Endodermal cell (in vitro differentiated cells): Measurements from ENCODE around the gene IFNL1. TPM values are rescaled to one million over a fixed set of nuclear protein-coding genes. Genes with fewer than 3 reads are reported as not detected.

Source experiments
- DNase-seq: peaks from one replicate; pipeline ENCODE4 v3.0.0-alpha.2; 2017
- H3K27ac ChIP-seq: 2 replicates; pipeline ENCODE4 v1.5.1; 2013; ENCODE audit warnings: mild to moderate bottlenecking, low read depth, low read length, moderate library complexity
- H3K27me3 ChIP-seq: 2 replicates; pipeline ENCODE4 v1.6.1; 2013; ENCODE audit warnings: mild to moderate bottlenecking, low read length, moderate library complexity; ENCODE audit not compliant: insufficient read depth, control insufficient read depth, poor library complexity, severe bottlenecking
- H3K36me3 ChIP-seq: 2 replicates; pipeline ENCODE4 v1.7.0; 2013; ENCODE audit warnings: mild to moderate bottlenecking, low read length, moderate library complexity; ENCODE audit not compliant: control insufficient read depth, insufficient read depth
- H3K4me1 ChIP-seq: one replicate; pipeline ENCODE4 v1.7.0; 2013; ENCODE audit warnings: low read length; ENCODE audit not compliant: control insufficient read depth, insufficient read depth
- H3K4me3 ChIP-seq: 2 replicates; pipeline ENCODE4 v1.5.1; 2013; ENCODE audit warnings: mild to moderate bottlenecking, low read length, moderate library complexity
- H3K9ac ChIP-seq: 2 replicates; pipeline ENCODE4 v1.6.1; 2013; ENCODE audit warnings: mild to moderate bottlenecking, low read length, moderate library complexity; ENCODE audit not compliant: poor library complexity, severe bottlenecking; ENCODE audit errors: extremely low read depth
- H3K9me3 ChIP-seq: 2 replicates; pipeline ENCODE4 v1.6.1; 2013; ENCODE audit warnings: mild to moderate bottlenecking, low read length, moderate library complexity; ENCODE audit not compliant: control insufficient read depth
- H3K27ac Mint-ChIP-seq: 2 replicates; pipeline ENCODE4 v1.8.0; 2020; ENCODE audit warnings: mixed read lengths
- H3K27me3 Mint-ChIP-seq: 2 replicates; pipeline ENCODE4 v1.8.0; 2021; ENCODE audit warnings: mild to moderate bottlenecking, mixed read lengths; ENCODE audit not compliant: insufficient read depth
- H3K36me3 Mint-ChIP-seq: 2 replicates; pipeline ENCODE4 v1.8.0; 2020; ENCODE audit warnings: low read depth, mixed read lengths
- H3K4me1 Mint-ChIP-seq: 2 replicates; pipeline ENCODE4 v1.8.0; 2020; ENCODE audit warnings: mixed read lengths
- H3K4me3 Mint-ChIP-seq: 2 replicates; pipeline ENCODE4 v1.8.0; 2020; ENCODE audit warnings: mild to moderate bottlenecking, moderate library complexity, mixed read lengths
- H3K9me3 Mint-ChIP-seq: 2 replicates; pipeline ENCODE4 v1.8.0; 2020; ENCODE audit warnings: mild to moderate bottlenecking, mixed read lengths
- WGBS, 2 experiments: methylation state at CpG; one replicate each; pipeline versions ENCODE4 v1.1.5 to v1.1.7; 2013; ENCODE audit warnings: missing lambda C conversion rate in 2 of 2, mixed read lengths in 1 of 2; ENCODE audit not compliant: insufficient coverage in 1 of 2, insufficient read length in 1 of 2; 5-methylcytosine and 5-hydroxymethylcytosine counted together
- total RNA-seq, 2 donors: library from RNA; stranded (reverse); fragmentation: NEBNext Ultra II Directional in 1 of 2; extraction: Animal tissue kit (Norgen Biotek cat#: 25700) in 1 of 2; gene quantifications; 2 replicates in 1 of 2; 3 replicates in 1 of 2; pipeline ENCODE4 v1.2.1, GENCODE V29; 2021
- TF ChIP-seq, protein P1 (sequence below): fragments of 200-600 bp; sonication (generic); conservative IDR thresholded peaks from 2 replicates; pipeline ENCODE4 v1.5.0; 2021; ENCODE audit warnings: antibody characterized with exemption, mild to moderate bottlenecking

Gene IFNL1
- total RNA-seq, 2 donors from 2014 or later, result not detected

DNA sequence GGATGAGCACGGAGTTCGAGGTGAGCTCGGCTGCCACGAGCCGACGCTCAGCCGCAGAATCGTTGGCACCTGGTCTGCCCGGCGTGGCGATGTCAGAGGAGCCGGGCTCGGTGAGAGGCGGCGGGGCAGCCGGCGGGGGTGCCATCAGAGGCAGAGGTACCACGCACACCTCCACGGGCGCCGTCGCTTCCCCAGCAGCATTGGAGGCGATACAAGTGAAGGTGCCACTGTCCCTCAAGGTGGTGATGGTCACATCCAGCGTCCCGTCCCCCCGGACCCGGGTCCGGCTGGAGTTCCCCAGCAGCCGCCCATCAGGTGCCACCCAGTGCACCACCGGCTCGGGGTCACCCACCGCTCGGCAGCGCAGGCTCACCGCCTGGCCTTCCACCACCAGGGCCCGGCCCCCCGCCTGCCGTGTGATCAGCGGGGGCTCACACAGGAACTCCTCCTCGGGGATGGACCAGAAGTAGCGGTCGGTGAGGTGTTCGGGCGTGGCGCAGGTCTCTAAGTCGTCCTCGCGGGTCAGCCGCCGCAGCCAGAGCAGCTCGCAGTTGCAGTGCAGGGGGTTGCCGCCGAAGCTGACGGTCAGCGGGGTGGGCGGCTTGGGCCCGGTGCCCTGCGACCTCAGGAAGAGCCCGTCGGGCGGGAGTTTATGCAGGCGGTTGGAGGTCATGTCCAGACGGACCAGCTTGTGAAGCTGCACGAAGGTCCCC lies 18.0 kb downstream of the IFNL1 start:
- no peak overlapping the region for H3K27ac Mint-ChIP-seq
- no peak overlapping the region for H3K9ac ChIP-seq
- H3K4me1 Mint-ChIP-seq, result no peaks in the 10 kb centered on the region
- H3K4me1 ChIP-seq, result no peaks in the 10 kb centered on the region
- TF ChIP-seq, protein P1, sequence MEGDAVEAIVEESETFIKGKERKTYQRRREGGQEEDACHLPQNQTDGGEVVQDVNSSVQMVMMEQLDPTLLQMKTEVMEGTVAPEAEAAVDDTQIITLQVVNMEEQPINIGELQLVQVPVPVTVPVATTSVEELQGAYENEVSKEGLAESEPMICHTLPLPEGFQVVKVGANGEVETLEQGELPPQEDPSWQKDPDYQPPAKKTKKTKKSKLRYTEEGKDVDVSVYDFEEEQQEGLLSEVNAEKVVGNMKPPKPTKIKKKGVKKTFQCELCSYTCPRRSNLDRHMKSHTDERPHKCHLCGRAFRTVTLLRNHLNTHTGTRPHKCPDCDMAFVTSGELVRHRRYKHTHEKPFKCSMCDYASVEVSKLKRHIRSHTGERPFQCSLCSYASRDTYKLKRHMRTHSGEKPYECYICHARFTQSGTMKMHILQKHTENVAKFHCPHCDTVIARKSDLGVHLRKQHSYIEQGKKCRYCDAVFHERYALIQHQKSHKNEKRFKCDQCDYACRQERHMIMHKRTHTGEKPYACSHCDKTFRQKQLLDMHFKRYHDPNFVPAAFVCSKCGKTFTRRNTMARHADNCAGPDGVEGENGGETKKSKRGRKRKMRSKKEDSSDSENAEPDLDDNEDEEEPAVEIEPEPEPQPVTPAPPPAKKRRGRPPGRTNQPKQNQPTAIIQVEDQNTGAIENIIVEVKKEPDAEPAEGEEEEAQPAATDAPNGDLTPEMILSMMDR, result no peak
- H3K36me3 ChIP-seq, result no peaks in the 10 kb centered on the region
- no peaks in the 10 kb centered on the region for H3K9me3 Mint-ChIP-seq
- no peak for DNase-seq
- H3K9me3 ChIP-seq, result no peaks in the 10 kb centered on the region
- H3K27me3 ChIP-seq, result peaks cover 13% of the 10 kb centered on the region
- H3K27ac ChIP-seq, result no peak overlapping the region
- no peak overlapping the region for H3K4me3 ChIP-seq
- peaks cover 26% of the 10 kb centered on the region for H3K27me3 Mint-ChIP-seq
- no peak overlapping the region for H3K4me3 Mint-ChIP-seq
- 95% methylated on average over 42 to 64 of the region's 64 CpGs for WGBS, 2 experiments
- H3K36me3 Mint-ChIP-seq, result peaks cover 7% of the 10 kb centered on the region

DNA sequence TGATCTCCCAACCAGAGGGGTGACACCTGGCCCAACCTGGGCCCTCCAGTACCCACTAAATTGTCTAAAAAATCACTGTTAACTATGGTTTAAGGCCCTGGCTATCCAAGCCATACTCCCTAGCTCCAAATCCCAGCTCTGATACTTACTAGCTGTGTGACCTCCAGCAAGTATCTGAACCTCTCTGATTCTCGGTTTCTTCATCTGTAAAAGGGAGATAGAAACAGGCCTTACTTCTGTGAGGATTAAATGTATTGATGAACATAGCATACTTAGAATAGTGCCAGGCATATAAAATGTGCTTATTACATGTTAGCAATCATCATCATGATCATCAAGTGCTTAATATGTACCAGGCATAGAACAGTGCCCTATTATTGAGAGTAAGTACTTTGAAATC lies 19.7 kb downstream of the IFNL1 start:
- Histone ChIP-seq H3K4me1 (no peaks in the 10 kb centered on the region), H3K4me3 (no peak overlapping the region), H3K9ac (no peak overlapping the region), H3K27ac (no peak overlapping the region), H3K9me3 (no peaks in the 10 kb centered on the region), H3K36me3 (no peaks in the 10 kb centered on the region), H3K27me3 (peaks cover 25% of the 10 kb centered on the region)
- Mint-ChIP-seq H3K9me3 (no peaks in the 10 kb centered on the region), H3K27me3 (peaks cover 28% of the 10 kb centered on the region), H3K4me1 (no peaks in the 10 kb centered on the region), H3K4me3 (no peak overlapping the region), H3K36me3 (peaks cover 7% of the 10 kb centered on the region), H3K27ac (no peak overlapping the region)
- TF ChIP-seq, protein P1, result no peak
- DNase-seq, result no peak
- 83 to 100% methylated on average over 1 of the region's 1 CpG for WGBS, 2 experiments

DNA sequence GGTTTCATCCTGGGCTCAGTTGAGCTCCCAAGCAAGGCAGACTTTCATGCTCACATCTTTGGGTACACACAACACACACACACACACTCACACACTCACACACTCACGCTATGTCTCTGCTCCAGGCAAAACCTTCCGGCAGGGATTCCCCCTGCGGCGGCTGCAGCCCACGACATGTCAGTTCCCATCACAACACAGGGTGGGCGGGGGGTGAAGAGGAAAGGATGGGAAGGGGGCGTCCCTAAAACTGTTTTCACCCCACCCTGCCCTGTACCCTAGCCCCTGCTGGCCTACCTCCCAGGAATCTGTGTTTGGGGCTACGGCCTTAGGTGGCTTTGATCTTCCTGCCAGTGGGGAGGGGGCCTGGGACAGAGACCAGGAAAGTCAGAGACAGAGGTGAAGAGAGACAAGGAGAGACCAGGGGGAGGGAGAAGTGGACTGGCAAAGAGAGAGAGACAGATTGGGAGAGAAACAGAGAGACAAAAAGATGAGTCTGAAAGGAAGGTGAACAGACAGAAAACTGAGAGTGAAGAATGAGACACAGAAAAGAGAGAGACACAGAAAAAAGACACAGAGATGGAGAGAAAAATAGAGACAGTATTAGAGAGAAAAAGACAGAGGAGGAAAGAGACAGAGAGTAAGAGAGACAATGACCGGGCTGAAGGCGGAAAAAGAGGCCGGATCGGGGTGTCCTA lies 20.6 kb downstream of the IFNL1 start:
- H3K4me1 ChIP-seq, result no peaks in the 10 kb centered on the region
- no peak overlapping the region for H3K4me3 ChIP-seq
- no peak overlapping the region for H3K27ac Mint-ChIP-seq
- no peak overlapping the region for H3K9ac ChIP-seq
- H3K27me3 Mint-ChIP-seq, result peaks cover 36% of the 10 kb centered on the region
- H3K27me3 ChIP-seq, result peaks cover 33% of the 10 kb centered on the region
- no peak overlapping the region for H3K27ac ChIP-seq
- no peaks in the 10 kb centered on the region for H3K9me3 Mint-ChIP-seq
- H3K9me3 ChIP-seq, result no peaks in the 10 kb centered on the region
- H3K4me3 Mint-ChIP-seq, result no peak overlapping the region
- DNase-seq, result no peak
- no peaks in the 10 kb centered on the region for H3K4me1 Mint-ChIP-seq
- H3K36me3 Mint-ChIP-seq, result peaks cover 4% of the 10 kb centered on the region
- H3K36me3 ChIP-seq, result no peaks in the 10 kb centered on the region
- TF ChIP-seq, protein P1, result no peak
- 86 to 100% methylated on average over 1 to 10 of the region's 12 CpGs for WGBS, 2 experiments
